Mucosa of stomach (tissue), 1 donor: Measurements from ENCODE around the gene CNDP2.
"Not testable (repeated sequence)": the region's sequence is repeated elsewhere in the genome, so short reads cannot be mapped to it uniquely, and the experiment has no call there.

Experiments
- H3K27me3 ChIP-seq: one replicate; pipeline ENCODE4 v1.7.0; 2013; ENCODE audit warnings: mild to moderate bottlenecking, low read length; ENCODE audit not compliant: control insufficient read depth, insufficient read depth
- H3K36me3 ChIP-seq: one replicate; pipeline ENCODE4 v1.7.0; 2013; ENCODE audit warnings: low read length; ENCODE audit not compliant: control insufficient read depth, insufficient read depth
- H3K4me1 ChIP-seq: one replicate; pipeline ENCODE4 v1.7.0; 2013; ENCODE audit warnings: mild to moderate bottlenecking, low read length; ENCODE audit not compliant: control insufficient read depth, insufficient read depth
- H3K4me3 ChIP-seq: one replicate; pipeline ENCODE4 v1.7.0; 2013; ENCODE audit warnings: low read length
- H3K9ac ChIP-seq: one replicate; pipeline ENCODE4 v1.7.0; 2013; ENCODE audit warnings: mild to moderate bottlenecking, low read length, moderate library complexity
- H3K9me3 ChIP-seq: one replicate; pipeline ENCODE4 v1.7.0; 2013; ENCODE audit warnings: mild to moderate bottlenecking, low read length, moderate library complexity; ENCODE audit not compliant: control insufficient read depth
- donor health status: Pancreatic carcinoma.

Gene CNDP2

DNA sequence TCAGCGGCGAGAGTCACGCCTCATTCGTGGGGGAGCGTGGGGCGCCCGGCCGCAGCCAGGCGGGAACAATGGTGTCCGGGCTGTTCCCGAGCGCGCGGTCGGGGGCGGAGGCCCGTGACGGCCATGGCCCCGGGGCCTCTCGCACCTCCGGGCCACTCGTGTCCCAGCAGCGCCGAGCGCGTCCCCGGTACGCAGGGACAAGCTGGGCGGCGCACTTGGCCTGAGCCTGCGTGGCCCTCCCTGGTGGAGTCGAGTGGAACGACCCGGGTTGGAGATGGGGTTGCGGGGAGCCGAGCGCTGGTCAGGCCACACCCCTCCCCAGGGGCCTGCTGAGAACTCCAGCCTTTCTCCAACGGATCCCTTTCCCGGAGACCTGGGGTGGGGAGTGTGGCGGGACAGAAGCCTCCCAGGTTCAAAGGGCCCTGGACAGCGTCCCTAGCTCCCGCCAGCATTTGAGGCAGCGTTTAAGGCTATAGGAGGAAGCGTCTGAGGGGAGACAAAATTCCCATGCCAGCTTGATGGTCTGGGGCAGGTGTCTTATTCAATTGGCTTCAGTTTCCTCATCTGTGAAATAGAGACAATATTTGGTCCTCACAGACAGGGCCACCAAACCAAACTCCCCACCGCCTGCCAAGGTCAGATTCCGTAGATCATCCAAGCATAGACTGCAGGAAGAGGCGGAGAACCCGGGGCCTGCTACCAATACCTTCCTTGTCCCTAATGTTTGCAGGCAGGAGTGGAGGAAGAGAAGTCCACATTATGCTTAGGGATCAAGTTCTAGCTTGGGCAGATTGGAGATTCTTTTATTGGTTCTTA lies 553 bp downstream of the CNDP2 start:
- no peaks in the 10 kb centered on the region for H3K9me3 ChIP-seq
- H3K27me3 ChIP-seq, result no peaks in the 10 kb centered on the region
- no peaks in the 10 kb centered on the region for H3K36me3 ChIP-seq
- peak overlapping the region; percentile 57 for H3K4me3 ChIP-seq
- peaks cover 33% of the 10 kb centered on the region for H3K4me1 ChIP-seq
- peak overlapping the region; percentile 85 for H3K9ac ChIP-seq

DNA sequence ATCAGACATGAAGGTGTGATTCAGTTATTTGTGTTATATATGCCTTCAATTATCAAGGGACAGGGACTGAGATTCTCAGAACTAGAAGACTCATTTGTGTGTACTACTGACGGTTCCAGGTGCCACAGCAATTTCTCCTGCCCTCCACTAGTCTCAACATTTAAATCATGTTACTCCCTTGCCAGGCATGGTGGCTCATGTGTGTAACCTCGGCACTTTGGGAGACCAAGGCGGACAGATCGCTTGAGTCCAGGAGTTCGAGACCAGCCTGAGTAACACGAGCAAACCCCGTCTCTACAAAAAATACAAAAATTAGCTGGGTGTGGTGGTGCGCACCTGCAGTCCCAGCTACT lies 1.1 kb downstream of the CNDP2 start:
- Histone ChIP-seq H3K4me3 (peak overlapping the region; percentile 57), H3K9ac (peak overlapping the region; percentile 85), H3K36me3 (no peaks in the 10 kb centered on the region), H3K9me3 (no peaks in the 10 kb centered on the region), H3K4me1 (peaks cover 33% of the 10 kb centered on the region), H3K27me3 (no peaks in the 10 kb centered on the region)

DNA sequence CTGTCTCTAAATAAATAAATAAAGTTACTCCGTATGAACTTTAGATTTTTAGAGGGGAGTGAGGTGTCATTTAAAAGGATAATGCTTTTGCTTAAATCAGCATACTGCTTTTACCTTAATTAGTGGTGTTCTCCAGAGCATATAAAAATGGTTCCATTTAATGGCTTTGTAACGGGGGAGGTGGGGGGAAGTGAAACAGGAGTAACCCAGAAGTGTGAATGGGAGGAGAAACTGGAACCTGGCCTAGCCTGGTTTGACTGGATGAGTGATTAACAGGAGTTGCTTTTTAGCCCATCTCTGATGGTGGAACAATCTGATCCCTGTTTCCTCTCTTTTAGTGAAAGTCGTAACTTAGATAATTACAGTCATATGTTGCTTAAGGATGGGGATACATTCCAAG lies 1.6 kb downstream of the CNDP2 start:
- Histone ChIP-seq H3K4me1 (peaks cover 33% of the 10 kb centered on the region), H3K9ac (no peak overlapping the region), H3K27me3 (no peaks in the 10 kb centered on the region), H3K4me3 (no peak overlapping the region), H3K36me3 (no peaks in the 10 kb centered on the region), H3K9me3 (no peaks in the 10 kb centered on the region)

DNA sequence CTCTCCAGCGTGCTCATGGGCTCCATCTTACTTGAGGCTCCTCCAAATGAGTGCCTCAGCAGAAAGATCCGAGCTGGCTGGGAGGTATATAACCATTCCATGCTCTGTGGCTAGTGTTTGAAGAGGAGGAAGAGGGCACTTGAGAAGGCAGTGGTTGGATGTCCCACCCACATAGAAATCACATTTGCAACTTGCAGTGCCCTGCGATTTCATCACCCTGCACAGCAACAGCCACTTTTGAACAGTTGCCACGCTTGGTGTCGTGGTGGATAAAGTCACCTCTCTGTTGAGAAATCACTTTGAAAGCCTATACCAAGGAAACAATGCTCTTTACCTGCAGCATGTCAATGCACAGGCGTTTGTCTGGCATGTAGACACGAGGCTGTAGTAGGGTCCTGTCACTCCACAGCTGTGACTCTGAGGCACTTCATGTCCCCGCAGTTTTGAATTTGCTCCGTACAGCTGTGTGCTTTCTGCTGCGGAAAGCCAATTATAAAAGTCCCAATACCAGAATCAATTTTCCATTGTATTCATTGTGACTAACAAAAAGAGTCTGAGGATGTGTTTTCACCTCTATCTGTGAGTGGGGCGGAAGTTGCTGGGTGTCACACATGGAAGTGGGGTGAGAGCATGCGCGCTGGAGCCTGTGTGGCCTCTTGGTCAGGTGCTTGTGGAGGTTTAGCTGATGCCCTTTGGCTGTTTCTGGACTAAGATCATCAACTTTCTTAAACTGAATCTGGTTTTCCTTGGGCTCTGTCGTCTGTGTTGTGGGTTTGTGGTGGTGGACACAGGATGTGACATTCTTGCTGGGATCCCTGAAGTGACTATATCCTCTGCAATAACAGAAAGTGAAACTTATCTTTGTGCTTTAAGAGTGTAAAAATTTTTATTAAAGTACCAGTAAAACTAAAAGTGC lies 2.8 kb downstream of the CNDP2 start:
- peaks cover 33% of the 10 kb centered on the region for H3K4me1 ChIP-seq
- peak overlapping the region; percentile 3 for H3K4me3 ChIP-seq
- no peaks in the 10 kb centered on the region for H3K27me3 ChIP-seq
- H3K9ac ChIP-seq, result peak overlapping the region; percentile 32
- peaks cover 7% of the 10 kb centered on the region for H3K36me3 ChIP-seq
- no peaks in the 10 kb centered on the region for H3K9me3 ChIP-seq

DNA sequence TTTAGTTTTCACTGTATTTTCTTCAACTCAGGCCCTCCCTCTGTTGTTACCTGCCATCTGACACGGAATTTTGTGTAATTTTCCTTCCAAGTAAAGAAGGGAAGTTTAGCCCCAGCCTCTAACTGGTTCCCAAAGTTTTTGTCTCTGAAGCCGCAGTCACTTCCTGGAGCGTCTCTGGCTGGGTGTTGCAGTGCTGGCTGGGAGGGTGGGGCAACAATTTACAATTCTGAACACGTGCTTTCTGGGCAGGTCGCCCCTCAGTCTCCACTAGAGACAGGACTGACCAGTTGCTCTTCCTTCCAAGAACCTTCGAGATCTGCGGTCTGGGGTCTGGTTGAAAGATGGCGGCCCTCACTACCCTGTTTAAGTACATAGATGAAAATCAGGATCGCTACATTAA lies 3.5 kb downstream of the CNDP2 start:
- no peaks in the 10 kb centered on the region for H3K27me3 ChIP-seq
- H3K9me3 ChIP-seq, result no peaks in the 10 kb centered on the region
- H3K9ac ChIP-seq, result peak overlapping the region; percentile 32
- H3K36me3 ChIP-seq, result peaks cover 7% of the 10 kb centered on the region
- H3K4me3 ChIP-seq, result peak overlapping the region; percentile 3
- H3K4me1 ChIP-seq, result peaks cover 33% of the 10 kb centered on the region

DNA sequence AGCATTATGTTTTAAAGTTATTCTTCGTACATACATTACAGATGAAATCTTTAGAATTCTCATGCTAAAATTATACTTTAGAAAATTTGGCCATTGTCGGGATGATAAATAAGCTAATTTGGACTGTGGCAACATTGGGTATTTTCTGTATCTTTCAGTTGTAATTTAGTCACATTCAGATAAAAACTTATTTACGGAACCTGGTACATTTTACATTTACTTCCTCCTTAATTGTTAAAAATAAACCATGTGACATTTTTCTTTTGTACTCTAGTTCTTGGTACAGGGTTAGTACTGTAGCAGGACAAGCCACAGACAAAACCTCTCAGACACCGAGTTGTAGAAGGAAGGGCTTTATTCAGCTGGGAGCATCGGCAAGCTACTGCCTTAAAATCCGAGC lies 4.2 kb downstream of the CNDP2 start:
- peak overlapping the region; percentile 45 for H3K9ac ChIP-seq
- no peaks in the 10 kb centered on the region for H3K9me3 ChIP-seq
- H3K4me1 ChIP-seq, result peaks cover 33% of the 10 kb centered on the region
- peaks cover 7% of the 10 kb centered on the region for H3K36me3 ChIP-seq
- no peak overlapping the region for H3K4me3 ChIP-seq
- H3K27me3 ChIP-seq, result no peaks in the 10 kb centered on the region

DNA sequence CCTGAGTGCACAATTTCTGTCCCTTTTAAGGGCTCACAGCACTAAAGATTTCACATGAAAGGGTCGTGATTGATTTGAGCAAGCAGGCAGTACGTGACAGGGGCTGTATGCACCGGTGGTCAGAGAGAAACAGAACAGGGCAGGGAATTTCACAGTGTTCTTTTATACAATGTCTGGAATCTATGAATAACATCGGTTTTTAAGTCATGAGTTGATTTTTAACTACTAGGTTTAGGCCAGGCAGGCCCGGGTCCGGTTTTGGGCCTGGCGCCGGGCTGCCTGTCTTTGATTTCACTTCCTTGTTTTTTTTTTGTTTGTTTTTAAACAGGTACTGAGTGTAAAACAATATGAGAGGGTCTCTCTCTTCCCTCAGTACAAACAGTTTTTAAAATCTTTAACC lies 4.6 kb downstream of the CNDP2 start:
- not testable (repeated sequence) for H3K4me3 ChIP-seq

DNA sequence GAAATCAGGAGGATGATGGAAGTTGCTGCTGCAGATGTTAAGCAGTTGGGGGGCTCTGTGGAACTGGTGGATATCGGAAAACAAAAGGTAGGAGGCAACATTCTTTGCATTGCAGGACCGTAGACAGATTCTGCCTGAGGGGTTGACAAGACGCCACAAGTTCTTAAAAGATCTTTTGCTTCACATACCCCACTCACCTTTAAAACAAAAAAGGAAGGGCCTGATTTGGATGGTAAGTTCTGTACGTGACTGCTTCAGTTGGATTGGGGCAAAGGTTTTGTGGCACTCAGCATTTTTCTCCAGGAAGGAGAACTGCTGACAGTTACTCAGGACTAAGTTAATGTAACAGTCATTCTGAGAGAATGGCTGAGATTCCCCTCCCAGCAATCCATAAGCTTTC lies 5.2 kb downstream of the CNDP2 start:
- no peaks in the 10 kb centered on the region for H3K27me3 ChIP-seq
- peaks cover 33% of the 10 kb centered on the region for H3K4me1 ChIP-seq
- no peaks in the 10 kb centered on the region for H3K9me3 ChIP-seq
- H3K36me3 ChIP-seq, result peaks cover 7% of the 10 kb centered on the region
- H3K4me3 ChIP-seq, result no peak overlapping the region
- peak overlapping the region; percentile 45 for H3K9ac ChIP-seq

More for the DNA sequence above, 4.6 kb downstream of the CNDP2 start:
- not testable (repeated sequence) for H3K9me3 ChIP-seq, H3K27me3 ChIP-seq, H3K36me3 ChIP-seq
- H3K9ac ChIP-seq, result peak overlapping the region; percentile 45
- H3K4me1 ChIP-seq, result peaks cover 33% of the 10 kb centered on the region

DNA sequence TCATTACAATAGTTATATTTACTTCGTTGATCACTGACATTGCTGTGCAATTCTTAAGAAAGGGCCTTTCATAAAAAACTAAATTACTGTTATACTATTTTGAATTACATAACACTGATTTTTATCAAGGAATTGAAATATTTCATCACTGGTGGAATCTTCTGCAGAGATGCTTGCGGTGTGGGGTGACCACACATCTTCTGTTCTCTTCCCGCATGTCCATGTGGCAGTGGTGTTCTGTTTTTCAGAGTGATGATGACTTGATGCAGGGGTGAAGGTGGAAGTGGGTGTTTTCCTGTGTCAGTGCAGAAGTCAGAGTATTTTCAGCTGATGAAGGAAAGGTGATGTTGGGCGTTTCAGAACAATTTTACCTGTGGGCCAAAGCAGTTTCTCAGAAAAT lies 7.0 kb downstream of the CNDP2 start:
- Histone ChIP-seq H3K4me3 (no peak overlapping the region), H3K4me1 (peaks cover 20% of the 10 kb centered on the region), H3K36me3 (peaks cover 11% of the 10 kb centered on the region), H3K9ac (no peak overlapping the region), H3K9me3 (no peaks in the 10 kb centered on the region), H3K27me3 (no peaks in the 10 kb centered on the region)

DNA sequence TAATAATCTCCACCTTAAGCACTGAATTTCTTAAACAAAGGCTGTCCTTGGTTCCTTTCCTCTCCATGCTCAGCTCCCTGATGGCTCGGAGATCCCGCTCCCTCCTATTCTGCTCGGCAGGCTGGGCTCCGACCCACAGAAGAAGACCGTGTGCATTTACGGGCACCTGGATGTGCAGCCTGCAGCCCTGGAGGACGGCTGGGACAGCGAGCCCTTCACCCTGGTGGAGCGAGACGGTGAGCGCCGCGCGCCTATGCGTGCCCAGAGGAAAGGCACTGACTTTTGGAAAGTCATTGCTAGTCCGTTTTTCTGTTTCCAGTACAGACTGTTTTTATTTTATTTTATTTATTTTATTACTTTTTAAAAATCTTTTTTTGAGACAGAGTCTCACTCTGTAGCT lies 9.6 kb downstream of the CNDP2 start:
- Histone ChIP-seq H3K9me3 (no peaks in the 10 kb centered on the region), H3K4me1 (peaks cover 15% of the 10 kb centered on the region), H3K9ac (no peak overlapping the region), H3K36me3 (peaks cover 31% of the 10 kb centered on the region), H3K4me3 (no peak overlapping the region), H3K27me3 (no peaks in the 10 kb centered on the region)

DNA sequence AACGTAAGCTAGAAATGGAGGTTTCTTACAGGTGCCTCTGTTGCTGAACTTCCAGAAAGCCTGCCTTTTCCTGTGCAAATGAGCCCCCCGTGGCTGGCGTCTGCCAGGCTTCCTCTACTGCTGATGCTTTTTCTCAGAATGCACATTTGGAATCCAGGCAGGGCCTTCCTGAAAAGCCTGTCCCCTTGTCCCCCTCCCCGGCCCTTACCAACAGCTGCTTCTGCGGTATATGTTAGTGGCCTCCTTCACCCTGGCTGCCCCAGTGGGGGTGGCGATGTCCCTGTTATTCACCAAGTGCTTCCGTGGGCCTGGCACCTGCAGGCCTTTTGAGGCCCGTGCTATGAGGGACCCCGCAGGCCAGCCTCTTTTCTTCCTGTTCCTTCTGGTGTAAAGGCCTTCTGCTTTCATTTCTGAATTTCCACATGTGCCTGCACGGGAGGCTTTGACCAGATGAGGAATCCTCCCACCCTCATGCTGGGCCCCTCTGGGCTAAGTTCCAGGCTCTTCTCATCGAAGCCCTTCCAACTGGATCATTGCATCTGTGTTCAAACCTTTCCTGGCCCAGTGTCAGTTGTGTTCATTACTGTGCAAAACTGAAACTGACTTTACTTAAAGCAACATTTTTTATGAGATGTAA lies 10.4 kb downstream of the CNDP2 start:
- Histone ChIP-seq H3K9ac (no peak overlapping the region), H3K36me3 (peaks cover 34% of the 10 kb centered on the region), H3K27me3 (no peaks in the 10 kb centered on the region), H3K4me3 (no peak overlapping the region), H3K9me3 (no peaks in the 10 kb centered on the region), H3K4me1 (peaks cover 10% of the 10 kb centered on the region)
